SK-N-SH treated with all-trans-retinoic acid at 6 μM for 48 hours (cell line): ENCODE results near the gene RPS6KC1.

Experiments used
- ATAC-seq: fragments of 200-7000 bp; cut with Tn5 transposase; 3 replicates; pipeline ENCODE4 v1.9.1; 2020; ENCODE audit warnings: mild to moderate bottlenecking, moderate library complexity
- BACH2 ChIP-seq: fragments of 250-450 bp; sonication (Bioruptor Pico); IDR thresholded peaks from 2 replicates; pipeline ENCODE4 v1.9.0; 2021; ENCODE audit warnings: mild to moderate bottlenecking, borderline replicate concordance
- CREB5 ChIP-seq: fragments of 250-450 bp; sonication (Bioruptor Pico); IDR thresholded peaks from 2 replicates; pipeline ENCODE4 v1.5.1; 2020; ENCODE audit warnings: low read depth, mild to moderate bottlenecking, moderate library complexity
- CSDC2 ChIP-seq: fragments of 250-450 bp; sonication (Bioruptor Pico); IDR thresholded peaks from 2 replicates; pipeline ENCODE4 v1.5.0; 2020; ENCODE audit warnings: mild to moderate bottlenecking, moderate library complexity
- CSRNP3 ChIP-seq: fragments of 250-450 bp; sonication (Bioruptor Pico); IDR thresholded peaks from 2 replicates; pipeline ENCODE4 v1.5.1; 2021; ENCODE audit warnings: mild to moderate bottlenecking, moderate library complexity
- ESRRG ChIP-seq: fragments of 250-450 bp; sonication (Bioruptor Pico); IDR thresholded peaks from 2 replicates; pipeline ENCODE4 v1.6.1; 2021; ENCODE audit warnings: mild to moderate bottlenecking
- GLIS3 ChIP-seq: fragments of 250-450 bp; sonication (Bioruptor Pico); IDR thresholded peaks from 2 replicates; pipeline ENCODE4 v1.5.0; 2020; ENCODE audit warnings: mild to moderate bottlenecking, moderate library complexity
- ISL1 ChIP-seq: fragments of 250-450 bp; sonication (Bioruptor Pico); IDR thresholded peaks from 2 replicates; pipeline ENCODE4 v2.1.2; 2022; ENCODE audit warnings: mild to moderate bottlenecking, moderate library complexity
- OSR1 ChIP-seq: fragments of 250-450 bp; sonication (Bioruptor Pico); IDR thresholded peaks from 2 replicates; pipeline ENCODE4 v1.8.0; 2022; ENCODE audit warnings: moderate library complexity, mild to moderate bottlenecking, inconsistent platforms
- PATZ1 ChIP-seq: fragments of 250-450 bp; sonication (Bioruptor Pico); IDR thresholded peaks from 2 replicates; pipeline ENCODE4 v1.8.0; 2020; ENCODE audit warnings: mild to moderate bottlenecking, moderate library complexity, borderline replicate concordance
- POU6F1 ChIP-seq: fragments of 250-450 bp; sonication (Bioruptor Pico); IDR thresholded peaks from 2 replicates; pipeline ENCODE4 v1.8.0; 2021; ENCODE audit warnings: low read depth, mild to moderate bottlenecking, moderate library complexity, borderline replicate concordance
- RARB ChIP-seq: fragments of 250-450 bp; sonication (Bioruptor Pico); IDR thresholded peaks from 2 replicates; pipeline ENCODE4 v1.8.0; 2021; ENCODE audit warnings: mild to moderate bottlenecking, moderate library complexity
- SNAI2 ChIP-seq: fragments of 250-450 bp; sonication (Bioruptor Pico); IDR thresholded peaks from 2 replicates; pipeline ENCODE4 v1.5.0; 2020; ENCODE audit warnings: mild to moderate bottlenecking, moderate library complexity
- TOX ChIP-seq: fragments of 250-450 bp; sonication (Bioruptor Pico); IDR thresholded peaks from 2 replicates; pipeline ENCODE4 v1.8.0; 2021; ENCODE audit warnings: mild to moderate bottlenecking, moderate library complexity, borderline replicate concordance
- TSHZ2 ChIP-seq: fragments of 250-450 bp; sonication (Bioruptor Pico); IDR thresholded peaks from 2 replicates; pipeline ENCODE4 v1.5.0; 2020; ENCODE audit warnings: mild to moderate bottlenecking, moderate library complexity
- ZC3H10 ChIP-seq: fragments of 250-450 bp; sonication (Bioruptor Pico); IDR thresholded peaks from 2 replicates; pipeline ENCODE4 v1.5.1; 2021; ENCODE audit warnings: mild to moderate bottlenecking, moderate library complexity
- ZFP30 ChIP-seq: fragments of 450-650 bp; formaldehyde crosslinking; IDR thresholded peaks from 2 replicates; pipeline ENCODE4 v1.5.0; 2022; ENCODE audit warnings: mild to moderate bottlenecking, moderate library complexity
- ZNF565 ChIP-seq: fragments of 450-650 bp; formaldehyde crosslinking; conservative IDR thresholded peaks from 2 replicates; pipeline ENCODE4 v1.5.0; 2020; ENCODE audit warnings: low read depth, mild to moderate bottlenecking, moderate library complexity
- ZNF70 ChIP-seq: fragments of 450-650 bp; formaldehyde crosslinking; IDR thresholded peaks from 2 replicates; pipeline ENCODE4 v1.5.0; 2020; ENCODE audit warnings: mild to moderate bottlenecking, moderate library complexity
- ZNF8 ChIP-seq: fragments of 450-650 bp; formaldehyde crosslinking; IDR thresholded peaks from 2 replicates; pipeline ENCODE4 v1.5.0; 2020; ENCODE audit warnings: mild to moderate bottlenecking, moderate library complexity

The RPS6KC1 gene

GRCh38 chr1:213051881-213052202 is 801 bp downstream of the RPS6KC1 start:
- TF ChIP-seq PATZ1 (CRISPR knock-in tag) (no peak), GLIS3 (CRISPR knock-in tag) (no peak), ZNF8 (CRISPR knock-in tag) (no peak), ISL1 (CRISPR knock-in tag) (no peak)
- no peak for ATAC-seq

- no peak for ATAC-seq
- TF ChIP-seq ZNF70 (CRISPR knock-in tag) (no peak), GLIS3 (CRISPR knock-in tag) (no peak), SNAI2 (CRISPR knock-in tag) (no peak), OSR1 (no peak), TOX (CRISPR knock-in tag) (no peak), CSDC2 (no peak), ZNF565 (CRISPR knock-in tag) (no peak), TSHZ2 (CRISPR knock-in tag) (no peak), RARB (CRISPR knock-in tag) (no peak), ZFP30 (CRISPR knock-in tag) (no peak), PATZ1 (CRISPR knock-in tag) (no peak), ZC3H10 (CRISPR knock-in tag) (no peak), CREB5 (CRISPR knock-in tag) (no peak), ESRRG (CRISPR knock-in tag) (no peak), ISL1 (CRISPR knock-in tag) (no peak), ZNF8 (CRISPR knock-in tag) (no peak), POU6F1 (no peak), BACH2 (CRISPR knock-in tag) (no peak)
Measured at GRCh38 chr1:213053455-213053854, 2.4 kb downstream of the RPS6KC1 start.

- no peak for ATAC-seq
- TF ChIP-seq RARB (CRISPR knock-in tag), result no peak
- no peak for TF ChIP-seq CSRNP3 (CRISPR knock-in tag)
- TF ChIP-seq ESRRG (CRISPR knock-in tag), result no peak
- TF ChIP-seq, all 23 proteins: peak for 0
Measured at GRCh38 chr1:213054142-213054541, 3.1 kb downstream of the RPS6KC1 start.
